Measurements from ENCODE around the gene ANKRD2.

Gene ANKRD2

DNA sequence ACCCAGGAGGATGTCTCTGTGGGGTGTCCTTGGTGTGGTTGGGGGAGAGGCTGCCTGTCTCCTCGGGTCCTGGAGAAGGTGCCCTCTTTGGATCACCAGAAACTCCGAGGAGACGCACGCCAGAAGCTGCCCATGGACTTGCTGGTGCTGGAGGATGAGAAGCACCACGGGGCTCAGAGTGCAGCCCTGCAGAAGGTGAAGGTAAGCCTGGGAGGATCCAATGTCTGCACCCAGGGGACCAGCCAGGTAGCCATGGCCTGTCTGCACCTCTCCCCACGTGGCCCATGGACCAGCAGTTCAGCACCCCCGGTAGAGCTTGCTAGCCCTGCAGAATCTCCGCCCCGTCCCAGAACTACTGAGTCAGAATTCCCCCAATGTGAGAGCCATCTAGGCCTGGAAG lies 5.1 kb downstream of the ANKRD2 start:
- CTCF ChIA-PET, result interaction anchor here (1.4 kb wide), 1 partner anchor 24 kb away, joined by 4 read pairs; no protein-coding TSS in a partner anchor
- TF ChIP-seq, protein P1, sequence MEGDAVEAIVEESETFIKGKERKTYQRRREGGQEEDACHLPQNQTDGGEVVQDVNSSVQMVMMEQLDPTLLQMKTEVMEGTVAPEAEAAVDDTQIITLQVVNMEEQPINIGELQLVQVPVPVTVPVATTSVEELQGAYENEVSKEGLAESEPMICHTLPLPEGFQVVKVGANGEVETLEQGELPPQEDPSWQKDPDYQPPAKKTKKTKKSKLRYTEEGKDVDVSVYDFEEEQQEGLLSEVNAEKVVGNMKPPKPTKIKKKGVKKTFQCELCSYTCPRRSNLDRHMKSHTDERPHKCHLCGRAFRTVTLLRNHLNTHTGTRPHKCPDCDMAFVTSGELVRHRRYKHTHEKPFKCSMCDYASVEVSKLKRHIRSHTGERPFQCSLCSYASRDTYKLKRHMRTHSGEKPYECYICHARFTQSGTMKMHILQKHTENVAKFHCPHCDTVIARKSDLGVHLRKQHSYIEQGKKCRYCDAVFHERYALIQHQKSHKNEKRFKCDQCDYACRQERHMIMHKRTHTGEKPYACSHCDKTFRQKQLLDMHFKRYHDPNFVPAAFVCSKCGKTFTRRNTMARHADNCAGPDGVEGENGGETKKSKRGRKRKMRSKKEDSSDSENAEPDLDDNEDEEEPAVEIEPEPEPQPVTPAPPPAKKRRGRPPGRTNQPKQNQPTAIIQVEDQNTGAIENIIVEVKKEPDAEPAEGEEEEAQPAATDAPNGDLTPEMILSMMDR (conservative IDR thresholded peaks at IDR 0.05; ENCODE audit: low read depth), result no peak
- no peak for DNase-seq (ENCODE audit: low spot score)
- POLR2A ChIA-PET (ENCODE audit: low non-redundant PET), result no interaction called here
- peak overlapping the region; percentile 15; the same call in 1 of the 2 replicates for H3K27ac ChIP-seq

- POLR2A ChIA-PET (ENCODE audit: low non-redundant PET), result no interaction called here
- no peak for DNase-seq (ENCODE audit: low spot score)
- no peak overlapping the region for H3K27ac ChIP-seq
- CTCF ChIA-PET, result interaction anchor here (0.7 kb wide), 1 partner anchor 23 kb away, joined by 3 read pairs; no protein-coding TSS in a partner anchor
- TF ChIP-seq, protein P1 (conservative IDR thresholded peaks at IDR 0.05; ENCODE audit: low read depth), result no peak
Measured at GRCh38 chr10:97578171-97578844, 5.7 kb downstream of the ANKRD2 start.

GRCh38 chr10:97580421-97581367 lies 8.1 kb downstream of the ANKRD2 start:
- TF ChIP-seq, protein P1 (conservative IDR thresholded peaks at IDR 0.05; ENCODE audit: low read depth), result no peak
- CTCF ChIA-PET, result interaction anchor here (0.6 to 0.9 kb wide), 2 partner anchors 129 to 140 kb away, joined by 3 to 5 read pairs; no protein-coding TSS in a partner anchor
- H3K27ac ChIP-seq, result peak overlapping the region; percentile 38; the same call in 1 of the 2 replicates
- DNase-seq (ENCODE audit: low spot score), result no peak
- POLR2A ChIA-PET (ENCODE audit: low non-redundant PET), result no interaction called here

- TF ChIP-seq, protein P1 (conservative IDR thresholded peaks at IDR 0.05; ENCODE audit: low read depth), result no peak
Measured at GRCh38 chr10:97582169-97582568, 9.6 kb downstream of the ANKRD2 start.

GRCh38 chr10:97583476-97583875 lies 10.9 kb downstream of the ANKRD2 start:
- POLR2A ChIA-PET (ENCODE audit: low non-redundant PET), result interaction anchor here (0.6 to 0.9 kb wide), 3 partner anchors 15 to 88 kb away, joined by 3 read pairs; no protein-coding TSS in a partner anchor
- DNase-seq (ENCODE audit: low spot score), result no peak
- CTCF ChIA-PET, result interaction anchor here (0.5 to 1.5 kb wide), 4 partner anchors 11 to 208 kb away, joined by 3 to 5 read pairs (median 4); partner anchors contain the start of gene ANKRD2

More at GRCh38 chr10:97582169-97582568, 9.6 kb downstream of the ANKRD2 start:
- ChIA-PET CTCF (no interaction called here), POLR2A (ENCODE audit: low non-redundant PET) (no interaction called here)
- H3K27ac ChIP-seq, result 0 out of 2 replicates have a peak overlapping the region, but pooled peaks have one; percentile 18
- no peak for DNase-seq (ENCODE audit: low spot score)

More at GRCh38 chr10:97583476-97583875, 10.9 kb downstream of the ANKRD2 start:
- TF ChIP-seq, protein P1 (conservative IDR thresholded peaks at IDR 0.05; ENCODE audit: low read depth), result no peak
- peak overlapping the region; percentile 75 for H3K27ac ChIP-seq
